Islet of Langerhans (tissue), 1 donor: ENCODE results near the gene ZNF358.

ENCODE experiments used
- FAIRE-seq: peaks from one replicate; lab custom pipeline; 2011; peaks lifted over from hg19 to GRCh38; lab: Jason Lieb, UNC

The ZNF358 gene

GRCh38 chr19:7489609-7490044 lies 26.3 kb upstream of the ZNF358 start:
- FAIRE-seq, result no peak

GRCh38 chr19:7492142-7492541 lies 23.8 kb upstream of the ZNF358 start:
- no peak for FAIRE-seq

DNA sequence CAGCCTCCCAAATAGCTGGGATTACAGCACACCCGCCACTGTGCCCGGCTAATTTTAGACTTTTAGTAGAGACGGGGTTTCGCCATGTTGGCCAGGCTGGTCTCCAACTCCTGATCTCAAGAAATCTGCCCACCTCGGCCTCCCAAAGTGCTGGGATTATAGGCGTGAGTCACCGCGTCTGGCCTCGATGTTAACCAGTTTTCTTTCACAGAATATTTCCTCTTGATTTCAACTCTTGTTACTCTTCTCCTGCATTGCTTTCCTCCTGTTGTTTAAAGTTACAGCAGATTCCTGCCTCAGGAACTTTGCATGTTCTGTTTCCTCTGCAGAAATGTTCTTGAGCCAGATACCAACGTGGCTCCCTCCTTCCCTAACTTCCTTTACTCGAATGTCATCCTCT lies 23.3 kb upstream of the ZNF358 start:
- FAIRE-seq, result no peak

DNA sequence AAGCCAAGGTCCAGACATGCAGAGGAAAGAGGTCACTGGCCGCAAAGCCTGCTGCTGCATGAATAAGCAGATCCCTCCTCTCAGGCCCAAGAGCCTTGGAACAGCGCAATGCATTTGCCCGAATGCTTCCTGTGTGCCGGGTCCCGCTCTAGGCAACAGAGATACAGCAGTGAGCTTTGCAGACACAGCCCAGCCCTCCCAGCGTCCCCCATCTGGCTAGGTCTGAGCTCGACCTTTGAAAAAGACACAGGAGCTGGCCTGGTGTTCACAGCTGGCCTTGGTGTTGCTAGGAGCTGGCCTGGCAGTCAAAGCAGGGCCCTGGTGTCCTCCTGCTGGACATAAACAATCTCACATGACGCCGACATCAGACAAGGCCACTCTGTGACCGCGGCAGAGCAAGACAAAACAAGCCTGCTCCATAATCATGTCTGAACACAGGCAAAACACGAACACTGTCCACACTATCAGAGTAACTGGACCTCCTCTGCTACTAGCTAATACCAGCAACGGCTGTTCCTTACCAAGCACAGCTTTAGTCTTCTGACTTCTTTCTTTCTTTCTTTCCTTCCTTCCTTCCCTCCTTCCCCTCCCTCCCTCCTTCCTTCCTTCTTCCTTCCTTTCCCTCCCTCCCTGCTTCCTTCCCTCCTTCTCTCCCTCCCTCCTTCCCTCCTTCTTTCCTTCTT lies 21.3 kb upstream of the ZNF358 start:
- peak; percentile 43 for FAIRE-seq

GRCh38 chr19:7497292-7497691 lies 18.6 kb upstream of the ZNF358 start:
- FAIRE-seq, result no peak

DNA sequence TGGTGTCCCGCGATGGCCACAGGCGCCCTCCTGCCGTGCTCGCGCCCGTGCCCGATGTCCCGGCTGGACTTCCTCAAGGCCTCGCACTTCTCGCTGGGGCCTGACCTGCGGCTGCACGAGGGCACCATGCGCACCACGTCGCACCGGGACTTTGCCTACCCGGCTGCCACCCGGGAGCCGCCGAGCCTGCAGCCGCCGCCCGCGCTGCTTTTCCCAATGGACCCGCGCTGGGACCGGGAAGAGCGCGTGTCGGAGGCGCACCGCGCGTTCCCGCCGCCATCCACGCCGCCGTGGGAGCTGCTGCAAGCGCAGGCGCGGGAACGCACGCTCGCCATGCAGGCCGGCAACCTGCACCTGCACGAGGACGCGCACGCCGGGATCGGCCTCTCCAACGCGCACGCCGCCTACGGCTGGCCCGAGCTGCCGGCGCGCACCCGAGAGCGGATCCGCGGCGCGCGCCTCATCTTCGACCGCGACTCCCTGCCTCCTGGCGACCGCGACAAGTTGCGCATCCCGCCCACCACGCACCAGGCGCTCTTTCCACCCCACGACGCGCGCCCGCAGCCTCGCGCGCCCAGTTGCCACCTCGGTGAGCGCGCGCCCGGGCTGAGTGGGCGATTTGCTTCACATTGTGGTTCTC lies 15.0 kb upstream of the ZNF358 start:
- FAIRE-seq, result no peak

DNA sequence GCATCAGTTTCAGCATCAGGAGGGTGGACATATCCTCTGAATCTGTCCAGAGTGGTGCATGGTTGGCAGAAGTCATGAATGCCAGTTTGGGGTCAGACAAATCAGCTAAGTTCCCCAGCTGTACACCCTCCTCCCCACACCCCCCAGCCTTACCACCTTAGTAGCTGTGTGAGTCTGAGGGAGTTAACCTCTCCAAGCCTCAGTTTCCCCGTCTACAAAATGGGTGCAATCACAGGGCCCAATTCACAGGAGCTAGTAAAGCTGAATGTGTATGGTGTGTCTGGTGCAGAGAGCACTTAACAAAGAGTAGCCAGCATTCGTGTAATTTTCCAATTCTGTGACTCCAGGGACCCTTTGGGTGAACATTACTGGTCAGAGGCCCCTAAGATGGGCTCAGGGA lies 13.4 kb upstream of the ZNF358 start:
- no peak for FAIRE-seq

- no peak for FAIRE-seq
Observed at GRCh38 chr19:7504684-7505083, 11.2 kb upstream of the ZNF358 start.

DNA sequence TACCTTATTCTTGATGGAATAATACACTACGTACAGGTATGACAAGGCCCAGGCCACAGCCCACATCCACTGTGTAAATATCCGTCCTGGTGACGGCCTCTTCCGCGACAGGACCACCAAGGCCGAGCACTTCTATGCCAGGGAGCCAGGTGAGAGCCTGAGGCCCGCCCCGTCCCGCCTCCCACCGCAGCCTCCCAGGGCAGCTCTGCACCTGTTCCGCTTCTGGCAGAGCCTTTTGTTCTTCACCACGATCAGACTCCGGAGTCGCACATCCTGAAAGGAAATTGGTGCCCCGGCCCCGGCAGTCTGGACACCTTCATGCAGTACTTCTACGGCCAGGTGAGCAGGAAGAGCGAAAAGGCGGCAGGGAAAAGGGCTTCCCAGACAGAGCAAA lies 10.6 kb upstream of the ZNF358 start:
- FAIRE-seq, result no peak

DNA sequence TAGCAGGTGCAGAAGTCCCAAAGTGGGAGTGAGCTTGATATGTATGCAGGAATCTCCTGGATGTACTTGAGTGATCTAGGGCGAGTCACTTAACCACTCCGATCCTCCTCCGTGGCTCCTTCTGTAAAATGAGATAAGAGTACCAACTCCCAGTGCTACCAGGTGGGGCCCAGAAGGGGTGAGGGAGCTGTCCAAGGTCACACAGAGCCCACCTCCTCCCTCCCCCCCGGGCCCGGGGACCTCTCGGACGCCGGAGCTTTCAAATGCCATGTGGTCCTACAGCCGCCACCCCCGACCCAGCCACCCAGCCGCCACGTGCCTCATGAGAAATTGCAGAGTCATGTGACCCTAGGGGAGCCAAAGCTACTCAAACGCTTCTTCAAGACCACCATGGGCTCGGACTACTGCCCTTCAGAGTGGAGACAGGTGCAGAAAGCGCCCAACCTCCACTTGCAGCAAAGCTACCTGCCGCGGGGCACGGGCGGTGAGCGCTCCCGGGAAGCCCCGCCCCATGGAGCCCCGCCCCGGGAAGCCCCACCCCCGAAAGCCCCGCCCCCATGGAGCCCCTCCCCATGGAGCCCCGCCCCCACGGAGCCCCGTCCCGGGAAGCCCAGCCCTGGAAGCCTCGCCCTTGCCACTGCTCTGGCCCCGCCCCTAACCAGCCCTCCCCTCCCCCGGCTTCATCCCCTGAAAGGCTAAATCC lies 10.1 kb upstream of the ZNF358 start:
- FAIRE-seq, result no peak

GRCh38 chr19:7506385-7507328 lies 9.2 kb upstream of the ZNF358 start:
- no peak for FAIRE-seq

GRCh38 chr19:7507884-7508283 lies 8.0 kb upstream of the ZNF358 start:
- no peak for FAIRE-seq

DNA sequence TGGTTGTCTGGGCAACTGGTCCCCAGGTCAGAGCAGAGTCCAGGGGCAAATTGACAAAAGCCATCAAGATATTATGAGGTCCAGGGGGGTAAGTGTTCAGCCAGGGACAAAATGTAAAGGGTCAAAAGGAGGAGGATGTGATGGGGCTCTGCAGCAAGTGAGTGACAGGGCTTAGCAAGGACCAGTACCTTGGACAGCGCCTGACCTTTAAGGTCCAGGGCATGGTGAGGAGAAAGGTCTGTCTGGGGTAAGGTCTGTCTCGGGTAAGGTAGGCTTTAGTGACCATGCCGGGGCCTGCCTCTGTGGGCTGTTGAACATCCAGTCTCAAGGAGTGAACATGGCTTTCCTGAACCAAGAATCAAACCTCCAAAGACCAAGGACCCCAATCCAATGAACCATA lies 6.3 kb upstream of the ZNF358 start:
- no peak for FAIRE-seq

GRCh38 chr19:7512400-7512851 lies 3.5 kb upstream of the ZNF358 start:
- no peak for FAIRE-seq

- FAIRE-seq, result no peak
Observed at GRCh38 chr19:7513809-7514642, 1.9 kb upstream of the ZNF358 start.

GRCh38 chr19:7515110-7515644 lies 726 bp upstream of the ZNF358 start:
- no peak for FAIRE-seq

GRCh38 chr19:7516333-7516732 lies 430 bp downstream of the ZNF358 start:
- no peak for FAIRE-seq

DNA sequence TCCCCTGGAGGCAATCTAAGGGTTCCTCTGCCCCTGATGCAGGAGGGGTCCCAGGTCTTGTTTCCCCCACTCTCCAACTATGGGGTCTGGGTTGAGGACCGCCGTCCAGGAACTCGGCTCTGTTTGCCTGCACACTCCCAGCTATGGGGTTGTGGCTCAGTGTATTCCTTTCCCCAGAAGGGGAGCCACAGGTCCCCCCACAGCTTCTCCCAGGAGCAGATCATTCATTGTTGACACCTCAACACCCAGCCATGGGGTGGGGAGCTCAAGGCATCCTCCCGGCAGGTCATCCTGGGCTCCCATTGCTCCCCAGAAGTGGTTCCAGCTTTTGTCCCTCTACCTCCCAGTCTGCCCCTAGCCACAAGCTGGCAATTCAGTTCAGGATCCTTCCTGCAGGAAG lies 975 bp downstream of the ZNF358 start:
- no peak for FAIRE-seq

GRCh38 chr19:7519361-7520130 lies 3.6 kb downstream of the ZNF358 start:
- no peak for FAIRE-seq
